Hepatic stellate cell (primary cell): ENCODE measurements around the gene TMEM59L.

Experiments used
- DNase-seq: peaks from one replicate; pipeline ENCODE4 v3.0.0; 2011; ENCODE audit warnings: low spot score

The TMEM59L gene

DNA sequence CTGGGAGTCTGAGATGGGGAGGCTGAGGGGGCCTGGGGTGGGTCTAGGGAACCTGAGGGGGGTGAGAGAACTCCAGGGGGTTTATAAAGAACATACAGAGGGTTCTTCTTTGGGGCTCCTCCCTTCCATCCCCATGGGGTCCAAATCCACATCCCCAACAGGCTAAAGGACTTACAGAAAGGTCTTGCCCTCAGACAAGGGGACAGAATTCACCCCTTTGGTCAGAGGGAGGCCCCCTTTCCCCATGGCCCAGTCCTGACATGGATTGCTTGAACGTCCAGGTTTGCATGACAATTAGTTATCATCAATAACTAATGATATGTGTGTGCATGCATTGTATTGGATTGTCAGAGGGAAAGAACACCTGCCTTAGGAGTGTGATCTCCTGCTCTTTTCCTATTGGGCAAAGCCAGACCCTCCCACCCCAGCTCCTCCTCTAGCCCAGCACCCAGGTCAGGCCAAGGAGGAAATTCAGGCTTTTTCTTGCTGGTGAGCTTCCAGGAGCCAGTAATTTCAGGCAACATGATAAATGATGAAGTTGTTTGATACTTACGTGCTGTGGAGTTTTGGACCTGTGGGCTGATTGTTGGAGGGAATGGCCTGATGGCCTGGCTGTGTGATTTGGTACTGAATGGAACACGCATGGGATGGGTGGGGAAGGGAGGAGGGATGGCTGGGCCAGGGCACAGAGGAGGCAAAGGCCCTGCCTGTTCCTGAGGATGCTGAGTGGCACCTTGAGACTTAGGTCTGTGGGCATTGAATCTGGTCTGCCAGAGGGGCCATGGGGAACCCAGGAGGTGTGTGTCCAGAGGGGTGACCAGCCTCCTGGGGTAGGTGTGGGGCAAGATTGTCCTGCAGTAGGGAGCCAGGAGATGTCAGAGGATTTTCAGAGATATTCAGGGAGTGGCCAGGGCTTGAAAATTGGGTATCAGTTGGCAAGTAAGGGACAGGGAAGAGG, 25.3 kb downstream of the TMEM59L start:
- no peak for DNase-seq

DNA sequence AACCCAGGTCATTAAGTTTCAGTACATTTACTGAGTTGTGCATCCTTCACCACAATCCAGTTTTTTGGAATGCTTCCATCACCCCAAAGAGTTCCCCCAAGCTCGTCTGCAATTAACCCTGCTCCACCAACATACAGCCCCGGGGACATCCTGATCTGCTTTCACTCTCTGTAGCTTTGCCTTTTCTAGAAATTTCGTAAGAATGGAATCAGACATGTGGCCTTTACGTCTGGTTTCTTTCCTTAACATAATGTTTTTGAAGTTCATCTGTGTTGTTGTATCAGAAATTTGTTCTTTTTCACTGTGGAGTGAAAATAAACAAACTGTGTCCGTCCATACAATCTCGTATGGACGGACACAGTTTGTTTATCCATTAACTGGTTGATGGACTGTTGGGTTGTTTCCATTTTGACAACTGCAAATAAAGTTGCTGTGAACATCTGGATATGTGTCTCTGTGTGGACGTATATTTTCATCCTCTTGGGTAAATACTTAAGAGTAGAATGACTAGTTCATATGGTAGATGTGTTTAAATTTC, 27.1 kb downstream of the TMEM59L start:
- no peak for DNase-seq

GRCh38 chr19:18644196-18645034, 31.7 kb downstream of the TMEM59L start:
- DNase-seq = no peak

DNA sequence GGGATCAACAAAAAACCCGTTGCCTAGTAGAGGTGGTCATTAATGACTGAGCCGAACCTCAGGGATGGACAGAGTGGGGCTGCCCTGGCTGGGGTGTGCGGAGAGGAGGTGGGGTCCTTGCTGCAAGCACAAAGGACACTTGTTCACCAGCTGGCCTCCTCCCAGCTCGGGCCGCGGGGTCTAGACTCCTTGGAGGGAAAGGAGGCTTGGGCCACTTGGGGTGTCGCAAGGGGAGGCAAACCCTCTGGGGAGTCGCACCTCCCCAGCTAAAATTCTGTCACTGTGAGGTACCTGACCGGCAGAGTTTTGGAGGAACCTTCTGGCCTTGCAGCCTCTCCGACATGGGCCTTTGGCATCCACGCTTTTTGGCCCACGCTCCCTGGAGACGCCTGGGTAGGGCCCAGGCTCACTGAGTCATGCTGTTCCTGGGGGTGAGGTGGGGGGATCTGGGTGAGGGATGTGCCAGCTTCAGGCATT, 32.4 kb downstream of the TMEM59L start:
- DNase-seq = no peak

DNA sequence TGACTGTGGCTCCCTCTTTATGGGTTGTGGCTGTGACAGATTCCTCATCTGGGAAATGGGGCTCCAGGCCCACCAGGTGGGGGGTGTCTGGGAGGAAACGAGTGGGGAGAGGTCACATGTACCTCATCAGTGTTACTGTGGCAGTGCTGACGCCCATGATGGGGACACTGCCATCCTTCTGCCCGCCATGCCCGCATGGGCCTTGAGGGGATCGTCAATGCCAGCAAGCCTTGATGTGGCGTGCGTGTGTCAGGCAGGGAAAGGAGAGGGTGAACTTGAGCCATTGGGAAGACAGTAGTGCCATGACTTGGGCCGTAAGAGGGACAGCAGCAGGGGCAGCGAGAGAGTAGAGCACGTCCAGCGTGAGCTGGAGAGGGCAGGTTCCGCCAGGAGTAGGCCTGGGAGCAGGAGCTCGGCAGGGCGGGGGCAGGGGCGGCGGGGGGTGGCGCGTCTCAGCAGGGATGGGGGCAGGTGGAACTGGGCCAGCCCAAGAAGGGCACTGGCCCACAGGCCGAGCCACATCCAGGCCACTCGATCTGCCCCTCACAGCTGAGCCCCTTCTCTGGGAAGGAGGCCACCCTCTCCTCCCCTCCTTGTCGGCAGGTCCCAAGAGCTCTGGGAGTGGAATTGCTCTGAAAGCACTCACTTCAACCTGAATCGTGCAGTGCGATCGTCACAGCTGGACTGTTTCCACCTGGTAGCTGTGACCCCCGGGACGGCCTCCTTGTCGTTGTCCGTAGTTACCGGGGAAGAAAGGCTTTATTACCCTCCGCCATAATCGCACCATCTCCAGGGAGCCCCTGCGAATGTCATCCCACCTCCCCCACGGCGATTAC, 34.1 kb downstream of the TMEM59L start:
- DNase-seq = no peak

DNA sequence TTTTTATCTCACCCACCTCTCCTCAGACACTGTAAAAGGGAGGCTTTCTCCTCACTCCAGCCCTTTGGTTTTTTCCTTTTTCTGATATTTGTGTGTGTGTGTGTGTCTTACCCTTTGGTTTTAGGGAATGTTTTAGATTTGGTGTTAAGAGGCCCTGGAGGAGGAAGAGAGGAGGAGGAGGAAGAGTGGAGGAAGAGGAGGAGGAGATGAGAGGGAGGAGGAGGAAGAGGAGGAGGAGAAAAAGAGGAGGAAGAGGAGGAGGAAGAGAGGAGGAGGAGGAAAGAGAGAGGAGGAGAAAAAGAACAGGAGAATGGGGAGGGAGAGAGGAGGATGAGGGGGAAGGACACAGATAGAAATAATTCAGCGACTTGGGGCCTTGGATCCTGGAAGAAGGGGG, 34.7 kb downstream of the TMEM59L start:
- no peak for DNase-seq

DNA sequence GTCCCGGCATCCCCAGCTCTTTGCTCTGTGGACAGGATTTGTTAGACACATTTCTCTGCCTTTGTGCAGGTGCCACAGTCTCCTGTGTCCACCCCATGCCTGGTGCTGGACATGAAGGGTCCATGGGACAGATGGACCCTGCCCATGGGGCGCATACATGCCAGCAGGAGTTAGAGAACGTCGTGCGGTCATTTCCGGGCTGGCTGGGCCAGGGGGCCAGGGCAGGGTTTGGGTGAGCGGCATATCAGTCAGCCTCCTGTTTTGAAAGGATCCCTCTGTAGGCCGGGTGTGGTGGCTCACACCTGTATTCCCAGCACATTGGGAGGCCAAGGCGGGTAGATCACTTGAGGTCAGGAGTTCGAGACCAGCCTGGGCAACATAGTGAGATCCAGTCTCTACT, 35.1 kb downstream of the TMEM59L start:
- DNase-seq = no peak

GRCh38 chr19:18648973-18649315, 36.3 kb downstream of the TMEM59L start:
- no peak for DNase-seq

DNA sequence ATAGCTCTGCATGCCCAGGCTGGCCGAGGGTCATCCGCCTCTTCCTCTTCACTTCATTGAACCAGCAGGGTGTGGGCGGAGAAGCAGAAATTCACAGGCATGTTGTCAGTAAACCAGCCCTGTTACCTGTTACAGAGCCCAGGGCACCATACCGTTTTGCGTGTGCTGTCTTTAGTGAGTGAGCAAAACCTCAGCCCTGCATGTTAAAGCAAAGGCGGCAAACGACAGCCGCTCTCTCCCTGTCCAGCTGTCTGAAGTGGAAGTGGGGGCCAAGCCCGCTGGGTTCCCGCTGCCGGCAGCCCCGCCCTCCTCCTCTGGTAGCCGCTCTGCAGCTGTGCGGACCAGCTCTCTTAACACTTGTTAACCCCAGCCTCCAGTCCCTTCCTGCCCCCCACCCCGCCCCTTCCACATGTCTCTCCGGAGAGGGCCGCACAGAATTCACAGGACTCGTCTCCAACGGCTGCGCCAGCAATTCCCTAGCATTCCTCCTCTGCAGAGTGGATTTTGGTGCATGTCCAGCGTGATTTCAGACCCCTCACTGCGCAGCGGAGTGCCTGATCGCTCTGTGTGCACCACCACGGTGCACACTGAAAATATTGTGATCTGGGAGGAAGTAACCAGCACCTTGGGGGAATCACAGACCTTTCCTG, 36.8 kb downstream of the TMEM59L start:
- DNase-seq = no peak

- DNase-seq = peak; percentile 72
Measured at GRCh38 chr19:18650021-18650390, 37.3 kb downstream of the TMEM59L start.

DNA sequence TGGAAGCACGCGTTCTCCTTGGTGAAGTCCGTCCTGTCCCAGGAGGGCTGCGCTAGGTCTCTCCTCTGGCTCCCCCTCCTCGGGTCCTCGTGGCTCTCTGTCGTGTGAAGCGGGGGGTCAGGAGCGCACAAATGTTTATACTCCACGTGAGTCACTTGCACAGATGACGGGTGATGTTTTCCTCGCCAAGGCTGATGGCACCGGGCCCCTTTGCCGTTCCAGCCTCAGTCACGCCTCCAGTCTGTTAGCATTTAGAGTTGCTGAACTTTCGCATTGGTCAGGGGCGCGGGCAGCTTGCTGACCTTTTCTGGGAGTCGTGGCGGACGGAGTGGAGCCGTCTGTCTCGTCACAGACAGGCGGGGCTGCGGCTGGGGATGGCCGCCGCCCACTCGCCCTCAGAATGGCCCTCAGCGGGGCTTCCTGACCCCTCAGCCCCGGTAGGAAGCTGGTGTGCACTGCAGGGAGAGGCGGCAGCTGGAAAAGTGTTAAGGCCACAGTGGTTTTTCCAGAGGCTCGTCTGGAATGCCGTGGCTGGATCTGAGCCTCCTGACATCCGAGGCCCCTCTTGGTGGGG, 37.9 kb downstream of the TMEM59L start:
- DNase-seq = peak; percentile 93

DNA sequence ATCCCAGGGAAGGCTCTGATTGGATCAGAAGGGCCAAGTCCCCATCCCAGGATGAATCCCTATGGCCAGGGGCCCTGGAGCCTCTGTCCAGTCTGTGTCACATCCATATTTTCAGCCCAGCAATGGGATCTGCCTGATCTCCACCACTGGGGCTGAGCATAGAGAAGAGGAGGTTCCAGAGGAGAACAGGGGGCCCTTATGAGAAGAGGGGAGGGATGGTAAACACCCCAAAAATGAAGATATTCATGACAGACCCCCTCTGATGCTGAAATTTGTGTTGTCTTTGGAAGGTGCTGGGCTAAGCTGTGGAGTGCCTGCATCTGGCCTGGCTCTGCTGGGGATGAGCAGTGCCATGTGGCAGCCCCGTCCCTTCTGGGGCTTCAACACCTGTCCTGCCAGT, 38.6 kb downstream of the TMEM59L start:
- DNase-seq = no peak

DNA sequence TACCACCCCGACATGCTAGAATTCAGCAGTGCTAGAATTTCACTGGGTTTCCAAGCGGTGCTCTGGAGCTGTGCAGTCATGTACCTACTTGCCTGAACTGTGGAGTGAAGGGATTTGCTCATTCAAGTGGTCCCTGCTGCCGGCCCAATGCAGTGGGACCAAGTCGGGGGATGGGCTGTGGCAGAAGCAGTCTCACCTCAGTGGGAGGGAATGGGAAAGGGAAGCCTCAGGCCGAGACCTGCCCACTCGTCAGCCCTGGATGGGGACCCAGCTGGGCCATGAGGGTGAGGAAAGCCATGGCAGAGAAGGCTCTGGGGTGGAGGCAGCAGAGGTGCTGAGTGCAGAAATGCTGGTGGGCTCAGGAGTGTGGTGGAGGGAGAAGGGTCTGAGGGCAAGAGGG, 39.1 kb downstream of the TMEM59L start:
- no peak for DNase-seq

DNA sequence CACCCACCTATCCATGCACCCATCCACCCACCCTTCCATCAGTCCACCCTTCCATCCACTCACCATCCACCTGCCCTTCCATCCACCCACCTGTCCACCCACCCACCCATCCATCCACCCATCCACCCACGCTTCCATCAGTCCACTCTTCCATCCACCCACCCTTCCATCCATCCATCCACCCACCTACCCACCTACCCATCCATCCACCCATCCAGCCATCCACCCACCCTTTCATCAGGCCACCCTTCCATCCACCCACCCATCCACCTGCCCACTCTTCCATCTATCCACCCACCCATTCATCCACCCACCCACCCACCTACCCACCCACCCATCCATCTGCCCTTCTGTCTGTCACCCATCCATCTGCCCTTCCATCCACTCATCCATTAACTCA, 41.2 kb downstream of the TMEM59L start:
- DNase-seq = no peak

DNA sequence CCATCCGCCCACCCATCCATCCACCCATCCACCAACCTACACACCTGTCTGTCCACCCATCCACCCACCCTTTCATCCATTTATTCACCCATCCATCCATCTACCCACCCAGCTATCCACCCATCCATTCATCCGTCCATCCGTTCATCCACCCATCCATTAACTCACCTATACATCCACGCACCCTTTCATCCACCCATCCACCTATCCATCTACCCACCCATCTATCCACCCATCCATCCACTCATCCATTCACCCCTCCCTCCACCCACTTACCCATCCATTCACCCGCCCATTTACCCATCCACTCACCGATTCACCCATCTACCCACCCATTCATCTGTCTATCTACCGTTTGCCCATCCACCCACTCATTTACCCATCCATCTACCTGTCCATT, 41.8 kb downstream of the TMEM59L start:
- DNase-seq = no peak

- no peak for DNase-seq
Measured at GRCh38 chr19:18655173-18655844, 42.6 kb downstream of the TMEM59L start.

GRCh38 chr19:18656337-18657086, 43.8 kb downstream of the TMEM59L start:
- no peak for DNase-seq

GRCh38 chr19:18657590-18658365, 45.1 kb downstream of the TMEM59L start:
- peak; percentile 98 for DNase-seq

DNA sequence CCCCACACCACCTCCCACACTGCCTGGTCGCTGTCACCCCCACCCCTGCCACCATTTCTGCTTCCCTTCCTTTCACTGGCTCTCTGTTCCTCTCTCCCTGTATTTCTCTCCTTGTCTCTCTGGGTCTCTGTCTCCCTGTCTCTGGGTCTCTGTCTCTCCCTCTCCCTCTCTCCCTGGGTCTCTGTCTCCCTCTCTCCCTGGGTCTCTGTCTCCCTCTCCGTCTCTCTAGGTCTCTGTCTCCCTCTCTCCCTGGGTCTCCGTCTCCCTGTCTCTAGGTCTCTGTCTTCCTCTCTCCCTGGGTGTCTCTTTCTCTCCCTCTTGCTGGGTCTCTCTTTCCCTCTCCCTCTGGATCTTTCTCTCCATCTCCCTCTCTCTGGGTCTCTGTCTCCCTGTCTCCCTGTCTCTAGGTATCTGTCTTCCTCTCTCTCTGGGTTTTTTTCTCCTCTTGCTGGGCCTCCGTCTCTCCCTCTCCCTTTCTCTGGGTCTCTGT, 45.7 kb downstream of the TMEM59L start:
- no peak for DNase-seq
